ENCODE results near the gene CFAP58. TPM values are rescaled to one million over a fixed set of nuclear protein-coding genes. Genes with fewer than 3 reads are reported as not detected.

The CFAP58 gene
- total RNA-seq, 1 experiment from 2014 or later: 0.63 TPM

GRCh38 chr10:104450954-104451353, 97.3 kb downstream of the CFAP58 start:
- no peaks in the 10 kb centered on the region for H3K23me2 ChIP-seq (ENCODE audit: insufficient read length, low read depth, low read length, poor library complexity, severe bottlenecking)
- H3K27me3 ChIP-seq (ENCODE audit: insufficient read depth, low read length): no peaks in the 10 kb centered on the region
- Mint-ChIP-seq H3K4me3 (no peak overlapping the region), H3K9me3 (no peaks in the 10 kb centered on the region), H3K4me1 (peaks cover 5 to 13% of the 10 kb centered on the region in 2 experiments), H3K27ac (no peak overlapping the region), H3K27me3 (ENCODE audit: low read depth) (no peaks in the 10 kb centered on the region), H3K36me3 (ENCODE audit: insufficient read depth in 1 of 3, low read depth in 3 of 3) (no peaks in the 10 kb centered on the region)
- no peak overlapping the region for H2BK12ac ChIP-seq (ENCODE audit: insufficient read length, low read depth, low read length)
- H2AK5ac ChIP-seq (ENCODE audit: insufficient read length, low read length): no peak overlapping the region
- no peak overlapping the region for H3K9ac ChIP-seq (ENCODE audit: extremely low read depth, insufficient read length, low read length)
- no peak overlapping the region for H4K5ac ChIP-seq (ENCODE audit: insufficient read length, low read depth, low read length)
- no peak overlapping the region for H2BK20ac ChIP-seq (ENCODE audit: low read depth, low read length, poor library complexity, severe bottlenecking)
- no peak overlapping the region for H3T11ph ChIP-seq (ENCODE audit: low read length)
- H4K91ac ChIP-seq (ENCODE audit: insufficient read length, low read depth, low read length): no peak overlapping the region
- H3K9me3 ChIP-seq (ENCODE audit: control insufficient read depth, low read depth, low read length): no peaks in the 10 kb centered on the region
- H2AFZ ChIP-seq (ENCODE audit: low read length): no peak overlapping the region
- H3K4me2 ChIP-seq (ENCODE audit: insufficient read depth, insufficient read length, low read length): no peak overlapping the region
- no peak overlapping the region for H3K56ac ChIP-seq (ENCODE audit: insufficient read length, low read depth, low read length)
- no peak for DNase-seq
- WGBS (ENCODE audit: extremely low coverage, insufficient read length, low lambda C conversion rate): no CpG with 5 or more reads among the region's 5 CpGs
- no peaks in the 10 kb centered on the region for H3K79me2 ChIP-seq (ENCODE audit: insufficient read depth, low read length)
- H4K8ac ChIP-seq (replicated peaks; ENCODE audit: insufficient read length, low read depth, low read length): no peak overlapping the region
- H2BK15ac ChIP-seq (ENCODE audit: low read depth, low read length): no peak overlapping the region
- H3K27ac ChIP-seq (ENCODE audit: insufficient read length, low read depth, low read length): no peak overlapping the region
- no peak overlapping the region for H3K4ac ChIP-seq (ENCODE audit: low read depth, low read length)
- H4K20me1 ChIP-seq (ENCODE audit: control insufficient read depth, insufficient read depth, insufficient read length): no peaks in the 10 kb centered on the region
- no peak for TF ChIP-seq CTCF (conservative IDR thresholded peaks at IDR 0.05)
- no peak overlapping the region for H3K18ac ChIP-seq (ENCODE audit: insufficient read length, low read depth, low read length)
- no peaks in the 10 kb centered on the region for H3K79me1 ChIP-seq (ENCODE audit: insufficient read depth, low read depth, low read length, poor library complexity, severe bottlenecking)
- no peak overlapping the region for H3K23ac ChIP-seq (ENCODE audit: insufficient read length, low read depth, low read length)
- H3K4me1 ChIP-seq (ENCODE audit: insufficient read depth, low read length): peaks cover 3% of the 10 kb centered on the region; the same call in 1 of the 2 replicates
- no peak overlapping the region for H2BK5ac ChIP-seq (ENCODE audit: insufficient read length, low read length)
- no peak overlapping the region for H2BK120ac ChIP-seq (ENCODE audit: low read depth, low read length, poor library complexity, severe bottlenecking)
- H3K14ac ChIP-seq (ENCODE audit: insufficient read depth, low read length): no peak overlapping the region
